Endothelial cell of umbilical vein (primary cell): ENCODE results near the gene CDH19. TPM values are rescaled to one million over a fixed set of nuclear protein-coding genes. Genes with fewer than 3 reads are reported as not detected.

Source experiments
- BruUV-seq: library from RNA; stranded (reverse); fragments of 400-500 nt; replicated peaks from 2 replicates; lab custom pipeline; 2021; lab: Mats Ljungman, UMichigan
- CTCF ChIA-PET: fragments of 300-600, 350-600 bp; sonication (Branson Sonifier 250); formaldehyde crosslinking; loops from one replicate; lab custom pipeline; 2021; ENCODE audit warnings: antibody characterized with exemption, inconsistent platforms; lab: Charles Lee
- POLR2A ChIA-PET: fragments of 300-600, 350-600 bp; sonication (Branson Sonifier 250); formaldehyde crosslinking; loops from one replicate; lab custom pipeline; 2021; ENCODE audit warnings: antibody characterized with exemption, inconsistent platforms; lab: Charles Lee
- DNase-seq: peaks from one replicate; pipeline ENCODE4 v3.0.0-alpha.2; 2011; ENCODE audit warnings: low read depth, low spot score
- FAIRE-seq: peaks from 2 replicates; lab custom pipeline; 2011; peaks lifted over from hg19 to GRCh38; lab: Jason Lieb, UNC
- H2AFZ ChIP-seq: 2 replicates; pipeline ENCODE4 v1.6.0; 2012; ENCODE audit warnings: low read depth, low read length, control low read depth, inconsistent platforms
- H3K27ac ChIP-seq: 2 replicates; pipeline ENCODE4 v1.5.1; 2011; ENCODE audit warnings: low read depth, mild to moderate bottlenecking, control low read depth, low read length, moderate library complexity; ENCODE audit not compliant: insufficient read depth
- H3K27me3 ChIP-seq, 2 experiments: 2 replicates each; pipeline versions ENCODE4 v1.6.0 to v1.6.1; 2011; ENCODE audit warnings: low read length in 2 of 2, mixed read lengths in 1 of 2; ENCODE audit not compliant: control insufficient read depth in 2 of 2, insufficient read depth in 2 of 2
- H3K36me3 ChIP-seq, 2 experiments: 2 replicates in 1 of 2; 3 replicates in 1 of 2; pipeline ENCODE4 v1.5.1; 2011; ENCODE audit warnings: low read length in 2 of 2, mild to moderate bottlenecking in 1 of 2, moderate library complexity in 1 of 2; ENCODE audit not compliant: control insufficient read depth in 2 of 2, insufficient read depth in 2 of 2; ENCODE audit errors: extremely low read depth in 1 of 2
- H3K4me1 ChIP-seq: 3 replicates; pipeline ENCODE4 v1.5.1; 2011; ENCODE audit warnings: mild to moderate bottlenecking, low read length; ENCODE audit not compliant: control insufficient read depth, insufficient read depth; ENCODE audit errors: extremely low read depth
- H3K4me2 ChIP-seq: 2 replicates; pipeline ENCODE4 v1.6.1; 2011; ENCODE audit warnings: low read length, control low read depth, mixed read lengths; ENCODE audit not compliant: insufficient read depth
- H3K4me3 ChIP-seq, 3 experiments: fragments of 200-600 bp in 1 of 3; sonication (generic), shearing (Covaris generic) in 1 of 3; replicated peaks in 1 of 3; 2 replicates each; pipeline ENCODE4 v1.5.1; 2011 to 2016; ENCODE audit warnings: control low read depth in 3 of 3, low read length in 3 of 3, mild to moderate bottlenecking in 2 of 3, inconsistent platforms in 1 of 3, low read depth in 1 of 3, moderate library complexity in 1 of 3; ENCODE audit not compliant: insufficient read depth in 1 of 3
- H3K79me2 ChIP-seq: 2 replicates; pipeline ENCODE4 v1.6.0; 2012; ENCODE audit warnings: low read length, inconsistent platforms; ENCODE audit not compliant: control insufficient read depth, insufficient read depth
- H3K9ac ChIP-seq: replicated peaks from 2 replicates; pipeline ENCODE3; 2011; ENCODE audit warnings: low read length, control low read depth; ENCODE audit not compliant: insufficient read depth; ENCODE audit errors: extremely low read depth
- H3K9me1 ChIP-seq: replicated peaks from 3 replicates; pipeline ENCODE4 v1.6.0; 2011; ENCODE audit warnings: mild to moderate bottlenecking, low read length; ENCODE audit not compliant: control insufficient read depth, insufficient read depth; ENCODE audit errors: extremely low read depth
- H3K9me3 ChIP-seq: replicated peaks from 2 replicates; pipeline ENCODE4 v1.5.1; 2012; ENCODE audit warnings: low read length, inconsistent platforms; ENCODE audit not compliant: control insufficient read depth, insufficient read depth
- H4K20me1 ChIP-seq: replicated peaks from 2 replicates; pipeline ENCODE3; 2011; ENCODE audit warnings: mild to moderate bottlenecking, low read length; ENCODE audit not compliant: control insufficient read depth, insufficient read depth; ENCODE audit errors: extremely low read depth
- CTCF ChIP-seq, 2 donors: IDR thresholded peaks; 1 replicate in 1 of 2; 2 replicates in 1 of 2; pipeline ENCODE4 v1.5.1; 2011; ENCODE audit warnings: low read length in 2 of 2, mild to moderate bottlenecking in 2 of 2, moderate library complexity in 2 of 2, control low read depth in 1 of 2, inconsistent platforms in 1 of 2, low read depth in 1 of 2; ENCODE audit not compliant: insufficient read depth in 1 of 2; ENCODE audit errors: extremely low read depth in 1 of 2
- FOS ChIP-seq: IDR thresholded peaks from 2 replicates; pipeline ENCODE4 v1.6.1; 2011; ENCODE audit warnings: mild to moderate bottlenecking, low read length, moderate library complexity, borderline replicate concordance; ENCODE audit not compliant: insufficient read depth
- GATA2 ChIP-seq: IDR thresholded peaks from 2 replicates; pipeline ENCODE4 v1.7.0; 2011; ENCODE audit warnings: low read depth, mild to moderate bottlenecking, moderate library complexity, mixed read lengths, low read length; ENCODE audit not compliant: insufficient read length, insufficient read depth
- JUN ChIP-seq: IDR thresholded peaks from 2 replicates; pipeline ENCODE4 v1.6.1; 2011; ENCODE audit warnings: borderline replicate concordance, low read depth; ENCODE audit not compliant: insufficient read length, insufficient read depth
- MYC ChIP-seq: IDR thresholded peaks from one replicate; pipeline ENCODE4 v1.6.1; 2011; ENCODE audit warnings: mild to moderate bottlenecking, low read depth, low read length
- POLR2A ChIP-seq: IDR thresholded peaks from 2 replicates; pipeline ENCODE4 v1.6.1; 2012; ENCODE audit warnings: low read depth, mild to moderate bottlenecking, control low read depth, low read length
- POLR2AphosphoS5 ChIP-seq: IDR thresholded peaks from 2 replicates; pipeline ENCODE4 v1.6.1; 2012; ENCODE audit warnings: low read depth, mild to moderate bottlenecking, control low read depth, low read length, moderate library complexity; ENCODE audit not compliant: insufficient read depth
- dilution Hi-C: fragments of 300-500 bp; cut with MboI; formaldehyde crosslinking; loops from one replicate; pipeline ENCODE4 v1.15.0; 2019; ENCODE audit warnings: low sequenced_read_pairs; ENCODE audit not compliant: extremely low pct_ligation_motif_present
- intact Hi-C: fragments of 100-400 bp; cut with micrococcal nuclease; formaldehyde crosslinking; loops from one replicate; pipeline ENCODE4 v1.10.0; 2022
- polyA plus RNA-seq, 4 experiments: library from polyadenylated mRNA; depleted of rRNA in 3 of 4; stranded (reverse) in 3 of 4; unstranded in 1 of 4; fragments of >200 nt; gene quantifications; 2 replicates each; pipeline versions ENCODE4 v1.2.1 to v1.2.3, GENCODE V29; 2011 to 2012; ENCODE audit warnings: missing spikeins in 1 of 4
- total RNA-seq: library from RNA; stranded (reverse); gene quantifications from 2 replicates; pipeline ENCODE4 v1.2.3, GENCODE V29; 2021

Gene CDH19
- total and polyA plus RNA-seq, 2 donors (not counting 3 experiments of a cell fraction or from before 2014, with no cell fraction given) = not detected

DNA sequence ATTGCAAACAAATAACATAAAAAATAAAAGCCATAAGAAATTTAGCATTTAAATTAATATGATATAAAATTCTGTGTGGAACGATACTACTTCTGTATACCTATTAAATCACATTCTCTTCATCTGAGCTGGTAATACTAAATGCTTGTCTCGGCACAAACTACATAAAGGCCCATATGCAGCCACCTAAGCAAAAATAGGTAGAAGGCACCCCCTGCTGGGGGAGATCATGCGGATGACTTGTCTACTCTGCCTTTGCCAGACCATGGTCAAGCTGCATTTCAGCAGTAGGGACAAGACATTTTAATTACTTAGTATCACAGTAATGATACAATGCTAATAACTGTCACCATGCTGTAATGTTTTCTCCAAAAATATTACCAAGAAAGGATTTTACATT lies 108.0 kb downstream of the CDH19 start:
- Histone ChIP-seq H3K9me1 (no peaks in the 10 kb centered on the region), H3K27ac (no peak overlapping the region), H3K4me2 (no peak overlapping the region), H3K4me3 (no peak overlapping the region), H4K20me1 (no peaks in the 10 kb centered on the region), H3K9me3 (no peaks in the 10 kb centered on the region), H3K79me2 (no peaks in the 10 kb centered on the region), H3K9ac (no peak overlapping the region), H3K27me3 (peaks cover 0 to 2% of the 10 kb centered on the region in 2 experiments), H2AFZ (no peak overlapping the region), H3K4me1 (no peaks in the 10 kb centered on the region), H3K36me3 (no peaks in the 10 kb centered on the region)
- TF ChIP-seq POLR2AphosphoS5 = no peak
- no peak for TF ChIP-seq FOS
- no peak for TF ChIP-seq JUN
- no peak for TF ChIP-seq MYC
- peak; percentile 59 to 62 for TF ChIP-seq CTCF (IDR thresholded peaks at IDR 0.05; ENCODE audit: extremely low read depth in 1 of 2, insufficient read depth in 1 of 2, low read depth in 1 of 2, low read length in 2 of 2)
- ChIA-PET POLR2A (no interaction called here), CTCF (interaction anchor here (1.0 to 1.1 kb wide), 5 partner anchors 11 to 25 kb away, joined by 3 to 4 read pairs (median 3); no protein-coding TSS in a partner anchor)
- BruUV-seq = no TSS peak
- intact Hi-C loops = no loop called here
- DNase-seq (peak; percentile 71), FAIRE-seq (peak; percentile 77)
- dilution Hi-C loops = no loop called here

DNA sequence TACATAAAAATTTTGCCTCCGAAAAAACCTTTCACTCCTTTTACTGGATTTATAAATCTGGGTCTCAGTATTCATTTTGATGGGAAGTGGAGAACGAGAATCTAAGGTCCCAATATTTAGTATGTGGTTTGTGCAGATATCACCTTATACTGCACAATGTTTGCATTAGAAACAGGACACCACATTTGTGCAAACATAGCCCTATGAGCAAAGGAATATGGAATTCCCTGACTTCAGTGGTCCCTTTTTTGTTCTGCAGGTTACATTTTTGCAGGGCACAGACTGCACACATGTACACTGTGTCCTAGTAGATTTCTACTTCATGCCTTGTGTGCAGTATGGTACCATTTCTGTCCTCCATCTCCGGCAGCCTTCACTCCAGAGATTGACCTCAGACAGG lies 130.0 kb downstream of the CDH19 start:
- H3K27ac ChIP-seq = no peak overlapping the region
- no peaks in the 10 kb centered on the region for H4K20me1 ChIP-seq
- H3K36me3 ChIP-seq = no peaks in the 10 kb centered on the region
- POLR2A ChIA-PET = no interaction called here
- no peaks in the 10 kb centered on the region for H3K9me1 ChIP-seq
- intact Hi-C loops (no loop called here), dilution Hi-C loops (no loop called here)
- H3K4me1 ChIP-seq = no peaks in the 10 kb centered on the region
- H3K9me3 ChIP-seq = no peaks in the 10 kb centered on the region
- no peak for DNase-seq
- CTCF ChIA-PET = no interaction called here
- no peak overlapping the region for H3K9ac ChIP-seq
- no TSS peak for BruUV-seq
- no peak overlapping the region for H3K4me3 ChIP-seq
- H3K27me3 ChIP-seq = no peaks in the 10 kb centered on the region
- H2AFZ ChIP-seq = no peak overlapping the region
- no peak overlapping the region for H3K4me2 ChIP-seq
- TF ChIP-seq POLR2A (no peak), GATA2 (no peak), CTCF (IDR thresholded peaks at IDR 0.05; ENCODE audit: extremely low read depth in 1 of 2, insufficient read depth in 1 of 2, low read depth in 1 of 2, low read length in 2 of 2) (no peak), POLR2AphosphoS5 (no peak), MYC (no peak)
- FAIRE-seq = no peak
- no peaks in the 10 kb centered on the region for H3K79me2 ChIP-seq
